Liver (tissue), 9 donors: ENCODE measurements around the gene ZNF592. TPM values are rescaled to one million over a fixed set of nuclear protein-coding genes. Genes with fewer than 3 reads are reported as not detected.

Experiments
- DNase-seq: peaks from one replicate; pipeline ENCODE4 v3.0.0-alpha.2; 2017; ENCODE audit warnings: low spot score
- H3K27ac ChIP-seq, 2 donors: one replicate each; pipeline ENCODE4 v1.7.0; 2013; ENCODE audit warnings: inconsistent platforms in 2 of 2, low read length in 2 of 2, control low read depth in 1 of 2, low read depth in 1 of 2, mild to moderate bottlenecking in 1 of 2
- H3K27me3 ChIP-seq, 4 donors: one replicate each; pipeline versions ENCODE4 v1.6.1 to v1.7.0; 2013; ENCODE audit warnings: low read length in 3 of 4, inconsistent platforms in 1 of 4, mild to moderate bottlenecking in 1 of 4, moderate library complexity in 1 of 4; ENCODE audit not compliant: control insufficient read depth in 4 of 4, insufficient read depth in 4 of 4
- H3K36me3 ChIP-seq, 4 donors: one replicate each; pipeline versions ENCODE4 v1.6.1 to v1.7.0; 2013; ENCODE audit warnings: low read length in 3 of 4, mild to moderate bottlenecking in 3 of 4, low read depth in 1 of 4, moderate library complexity in 1 of 4; ENCODE audit not compliant: control insufficient read depth in 4 of 4, insufficient read depth in 3 of 4
- H3K4me1 ChIP-seq, 4 donors: one replicate each; pipeline versions ENCODE4 v1.6.1 to v1.7.0; 2013; ENCODE audit warnings: low read length in 3 of 4, mild to moderate bottlenecking in 3 of 4, moderate library complexity in 1 of 4; ENCODE audit not compliant: control insufficient read depth in 4 of 4, insufficient read depth in 4 of 4
- H3K4me3 ChIP-seq, 3 donors: one replicate each; pipeline versions ENCODE4 v1.6.1 to v1.7.0; 2013; ENCODE audit warnings: low read length in 3 of 3, control low read depth in 1 of 3, low read depth in 1 of 3, mild to moderate bottlenecking in 1 of 3
- H3K9ac ChIP-seq, 2 donors: one replicate each; pipeline ENCODE4 v1.7.0; 2013; ENCODE audit warnings: low read length in 2 of 2, mild to moderate bottlenecking in 2 of 2, moderate library complexity in 2 of 2, control low read depth in 1 of 2, low read depth in 1 of 2
- H3K9me3 ChIP-seq, 4 donors: one replicate each; pipeline versions ENCODE4 v1.6.1 to v1.7.0; 2013; ENCODE audit warnings: low read length in 3 of 4; ENCODE audit not compliant: control insufficient read depth in 4 of 4
- ATF3 ChIP-seq: IDR thresholded peaks from 2 replicates; pipeline ENCODE4 v1.6.1; 2016; ENCODE audit warnings: antibody characterized with exemption
- CTCF ChIP-seq: fragments of 150-350 bp; IDR thresholded peaks from 2 replicates; pipeline ENCODE4 v1.5.1; 2017; ENCODE audit warnings: improper control_type of control experiment, low read depth, low read length; ENCODE audit not compliant: missing input control
- EGR1 ChIP-seq, 2 donors: IDR thresholded peaks; 2 replicates each; pipeline ENCODE4 v1.6.1; 2016 to 2018; ENCODE audit warnings: antibody characterized with exemption in 2 of 2, low read depth in 2 of 2
- FOXA1 ChIP-seq: IDR thresholded peaks from 2 replicates; pipeline ENCODE4 v1.6.1; 2016; ENCODE audit warnings: antibody characterized with exemption
- FOXA2 ChIP-seq: IDR thresholded peaks from 2 replicates; pipeline ENCODE4 v1.6.1; 2016; ENCODE audit warnings: antibody characterized with exemption
- GABPA ChIP-seq, 2 donors: IDR thresholded peaks in 1 of 2; conservative IDR thresholded peaks in 1 of 2; 2 replicates each; pipeline ENCODE4 v1.6.1; 2016; ENCODE audit warnings: antibody characterized with exemption in 2 of 2, mild to moderate bottlenecking in 1 of 2, moderate library complexity in 1 of 2
- HNF4A ChIP-seq, 2 donors: conservative IDR thresholded peaks; 2 replicates each; pipeline ENCODE4 v1.6.1; 2016; ENCODE audit warnings: antibody characterized with exemption in 2 of 2, mild to moderate bottlenecking in 2 of 2
- HNF4G ChIP-seq: IDR thresholded peaks from 2 replicates; pipeline ENCODE4 v1.6.1; 2016; ENCODE audit warnings: antibody characterized with exemption
- JUND ChIP-seq, 2 donors: IDR thresholded peaks; 2 replicates each; pipeline ENCODE4 v1.6.1; 2016; ENCODE audit warnings: antibody characterized with exemption in 2 of 2
- MAX ChIP-seq: IDR thresholded peaks from 2 replicates; pipeline ENCODE4 v1.6.1; 2016; ENCODE audit warnings: antibody characterized with exemption
- NR2F2 ChIP-seq: IDR thresholded peaks from 2 replicates; pipeline ENCODE4 v1.6.1; 2016; ENCODE audit warnings: antibody characterized with exemption
- RAD21 ChIP-seq, 2 donors: IDR thresholded peaks; 2 replicates each; pipeline ENCODE4 v1.6.1; 2016; ENCODE audit warnings: antibody characterized with exemption in 2 of 2, mild to moderate bottlenecking in 2 of 2
- REST ChIP-seq: IDR thresholded peaks from 2 replicates; pipeline ENCODE4 v1.6.1; 2016; ENCODE audit warnings: antibody characterized with exemption, mild to moderate bottlenecking
- RXRA ChIP-seq, 2 donors: IDR thresholded peaks; 2 replicates each; pipeline ENCODE4 v1.6.1; 2017 to 2018; ENCODE audit warnings: antibody characterized with exemption in 2 of 2, mild to moderate bottlenecking in 1 of 2
- SP1 ChIP-seq: IDR thresholded peaks from 2 replicates; pipeline ENCODE4 v1.6.1; 2018; ENCODE audit warnings: antibody characterized with exemption, mild to moderate bottlenecking
- TAF1 ChIP-seq: conservative IDR thresholded peaks from 2 replicates; pipeline ENCODE4 v1.6.1; 2016; ENCODE audit warnings: antibody characterized with exemption, mild to moderate bottlenecking
- YY1 ChIP-seq: IDR thresholded peaks from 2 replicates; pipeline ENCODE4 v1.6.1; 2016; ENCODE audit warnings: antibody characterized with exemption, mild to moderate bottlenecking
- ZBTB33 ChIP-seq: IDR thresholded peaks from 2 replicates; pipeline ENCODE4 v1.6.1; 2016; ENCODE audit warnings: antibody characterized with exemption
- WGBS: extraction: QIAGEN DNeasy Blood & Tissue Kit; methylation state at CpG from one replicate; pipeline ENCODE4 v1.1.7; 2013; 5-methylcytosine and 5-hydroxymethylcytosine counted together
- polyA plus RNA-seq, 2 donors: library from polyadenylated mRNA; stranded (reverse) in 1 of 2; unstranded in 1 of 2; fragments of 200-250 nt in 1 of 2; fragments of >200 nt in 1 of 2; fragmentation: Nextera tagmentation in 1 of 2; extraction: Ambion mirVana in 1 of 2; gene quantifications; one replicate each; pipeline versions ENCODE4 v1.2.1 to v1.2.3, GENCODE V29; 2013 to 2015
- total RNA-seq, 2 donors: library from RNA; depleted of rRNA; stranded (reverse); fragments of >200 nt; gene quantifications; one replicate each; pipeline ENCODE4 v1.2.3, GENCODE V29; 2014
- donor health status: healthy.
- donor health status: healthy.
- donor health status: healthy.
- donor health status: healthy.
- donor health status: healthy.

The ZNF592 gene
- total and polyA plus RNA-seq, 4 donors, result 4.4 to 10.6 (median 7.5) TPM

GRCh38 chr15:84844964-84845363 is 96.6 kb downstream of the ZNF592 start:
- no peak for DNase-seq
- no peaks in the 10 kb centered on the region for H3K36me3 ChIP-seq
- 24% methylated on average over 2 of the region's 2 CpGs for WGBS
- no peak overlapping the region for H3K4me3 ChIP-seq
- peak overlapping the region; percentile 4 to 72 for H3K9ac ChIP-seq
- no peaks in the 10 kb centered on the region for H3K27me3 ChIP-seq
- peaks cover 6 to 39% (median 14%) of the 10 kb centered on the region in 4 donors for H3K4me1 ChIP-seq
- peak; percentile 91 for TF ChIP-seq FOXA2
- TF ChIP-seq ATF3, result no peak
- TF ChIP-seq YY1, result peak; percentile 84
- TF ChIP-seq JUND (IDR thresholded peaks at IDR 0.05), result peak in 1 of 2 donors; percentile 75
- peak; percentile 72 to 89 for TF ChIP-seq RXRA (IDR thresholded peaks at IDR 0.05)
- no peak for TF ChIP-seq CTCF
- no peak for TF ChIP-seq TAF1
- peak; percentile 62 for TF ChIP-seq ZBTB33
- TF ChIP-seq RAD21 (IDR thresholded peaks at IDR 0.05), result peak in 1 of 2 donors; percentile 10
- no peak for TF ChIP-seq NR2F2
- peak; percentile 33 for TF ChIP-seq HNF4G
- TF ChIP-seq FOXA1, result peak; percentile 79
- TF ChIP-seq GABPA (IDR thresholded peaks at IDR 0.05 in 1 of 2, conservative IDR thresholded peaks at IDR 0.05 in 1 of 2), result no peak
- TF ChIP-seq MAX, result no peak
- peak; percentile 71 to 86 for TF ChIP-seq HNF4A (conservative IDR thresholded peaks at IDR 0.05)
- TF ChIP-seq EGR1 (IDR thresholded peaks at IDR 0.05; ENCODE audit: low read depth in 2 of 2), result peak in 1 of 2 donors; percentile 37
- peak; percentile 80 for TF ChIP-seq REST
- TF ChIP-seq SP1, result peak; percentile 69
- H3K27ac ChIP-seq, result peak overlapping the region; percentile 85 to 95
- no peaks in the 10 kb centered on the region for H3K9me3 ChIP-seq
